Activated naive CD4-positive, alpha-beta T cell (primary cell): ENCODE measurements around the gene SEC24A.
"Not testable (repeated sequence)": the region's sequence is repeated elsewhere in the genome, so short reads cannot be mapped to it uniquely, and the experiment has no call there.

ENCODE experiments used
- DNase-seq, 4 experiments: peaks; one replicate each; lab custom pipeline; 2025; lab: John Stamatoyannopoulos, UW

SEC24A gene

GRCh38 chr5:134649163-134649835, 714 bp downstream of the SEC24A start:
- no peak for DNase-seq

GRCh38 chr5:134650660-134651059, 2.1 kb downstream of the SEC24A start:
- DNase-seq = not testable (repeated sequence)

- no peak for DNase-seq
Measured at GRCh38 chr5:134651531-134651930, 2.9 kb downstream of the SEC24A start.

- DNase-seq = no peak
Measured at GRCh38 chr5:134656690-134657089, 8.1 kb downstream of the SEC24A start.

GRCh38 chr5:134659456-134659855, 10.9 kb downstream of the SEC24A start:
- no peak for DNase-seq

GRCh38 chr5:134659922-134660321, 11.3 kb downstream of the SEC24A start:
- DNase-seq = no peak

- no peak for DNase-seq
Measured at GRCh38 chr5:134662971-134663370, 14.4 kb downstream of the SEC24A start.

- no peak for DNase-seq
Measured at GRCh38 chr5:134664448-134664847, 15.9 kb downstream of the SEC24A start.

GRCh38 chr5:134673546-134673945, 25.0 kb downstream of the SEC24A start:
- not testable (repeated sequence) for DNase-seq

GRCh38 chr5:134677357-134677756, 28.8 kb downstream of the SEC24A start:
- DNase-seq = not testable (repeated sequence)

- DNase-seq = not testable (repeated sequence)
Measured at GRCh38 chr5:134690144-134690543, 41.6 kb downstream of the SEC24A start.

- no peak for DNase-seq
Measured at GRCh38 chr5:134692722-134693121, 44.1 kb downstream of the SEC24A start.

- no peak for DNase-seq
Measured at GRCh38 chr5:134708301-134708700, 59.7 kb downstream of the SEC24A start.

GRCh38 chr5:134714120-134714519, 65.5 kb downstream of the SEC24A start:
- DNase-seq = no peak

- no peak for DNase-seq
Measured at GRCh38 chr5:134714541-134714940, 66.0 kb downstream of the SEC24A start.

GRCh38 chr5:134715466-134715865, 66.9 kb downstream of the SEC24A start:
- not testable (repeated sequence) for DNase-seq

- no peak for DNase-seq
Measured at GRCh38 chr5:134724872-134725271, 76.3 kb downstream of the SEC24A start.

GRCh38 chr5:134732819-134733218, 84.2 kb downstream of the SEC24A start:
- no peak for DNase-seq

GRCh38 chr5:134735243-134735642, 86.7 kb downstream of the SEC24A start:
- DNase-seq = no peak

- no peak for DNase-seq
Measured at GRCh38 chr5:134736173-134736812, 87.7 kb downstream of the SEC24A start.

GRCh38 chr5:134738133-134738962, 89.8 kb downstream of the SEC24A start, which contains the start of gene CAMLG:
Gene CAMLG (plus strand): TSS chr5:134738548. CDS start chr5:134738621, 73 bp downstream.
- DNase-seq = peak; percentile 88 to 94 (median 89)

- no peak for DNase-seq
Measured at GRCh38 chr5:134738963-134739661, 90.5 kb downstream of the SEC24A start.
